Natural killer cell (primary cell): Measurements from ENCODE around the gene ERC1. TPM values are rescaled to one million over a fixed set of nuclear protein-coding genes. Genes with fewer than 3 reads are reported as not detected.
A peak's percentile ranks its signal among the peaks of the same experiment; 100 is the strongest.

Experiments used
- ATAC-seq, 3 donors: fragments of 150-1000 bp in 2 of 3; fragments of 200-7000 bp in 1 of 3; cut with Tn5 transposase; 1 replicate in 1 of 3; 2 replicates in 2 of 3; pipeline ENCODE4 v1.10.0; 2021; ENCODE audit warnings: mild to moderate bottlenecking in 2 of 3, moderate library complexity in 2 of 3
- DNase-seq, 2 donors: peaks; one replicate each; pipeline versions ENCODE4 v3.0.0 to v3.0.0-alpha.2; 2013 to 2021; ENCODE audit warnings: mixed read lengths in 1 of 2
- H3K27ac ChIP-seq: one replicate; pipeline ENCODE4 v1.5.1; 2013; ENCODE audit warnings: mild to moderate bottlenecking, low read length
- H3K27me3 ChIP-seq: one replicate; pipeline ENCODE4 v1.6.1; 2013; ENCODE audit warnings: low read length; ENCODE audit not compliant: control insufficient read depth, insufficient read depth
- H3K36me3 ChIP-seq: one replicate; pipeline ENCODE4 v1.6.1; 2013; ENCODE audit warnings: low read length; ENCODE audit not compliant: control insufficient read depth, insufficient read depth
- H3K4me1 ChIP-seq: one replicate; pipeline ENCODE4 v1.6.1; 2013; ENCODE audit warnings: low read length; ENCODE audit not compliant: control insufficient read depth, insufficient read depth
- H3K4me3 ChIP-seq: one replicate; pipeline ENCODE4 v1.5.1; 2013; ENCODE audit warnings: low read length
- H3K9me3 ChIP-seq: one replicate; pipeline ENCODE4 v1.6.1; 2013; ENCODE audit warnings: low read length; ENCODE audit not compliant: control insufficient read depth, insufficient read depth
- H3K27ac Mint-ChIP-seq, 2 donors: one replicate each; pipeline ENCODE4 v1.8.0; 2022; ENCODE audit warnings: mild to moderate bottlenecking in 2 of 2, mixed read lengths in 2 of 2, moderate library complexity in 1 of 2
- H3K27me3 Mint-ChIP-seq, 2 donors: one replicate each; pipeline ENCODE4 v1.8.0; 2022; ENCODE audit warnings: low read depth in 2 of 2, mixed read lengths in 2 of 2
- H3K36me3 Mint-ChIP-seq: one replicate; pipeline ENCODE4 v1.8.0; 2022; ENCODE audit warnings: mixed read lengths
- H3K4me1 Mint-ChIP-seq, 2 donors: one replicate each; pipeline ENCODE4 v1.8.0; 2022; ENCODE audit warnings: mixed read lengths in 2 of 2
- H3K4me3 Mint-ChIP-seq: one replicate; pipeline ENCODE4 v1.8.0; 2022; ENCODE audit warnings: mild to moderate bottlenecking, moderate library complexity, mixed read lengths
- H3K9me3 Mint-ChIP-seq, 2 donors: one replicate each; pipeline ENCODE4 v1.8.0; 2022; ENCODE audit warnings: mixed read lengths in 2 of 2
- CTCF ChIP-seq: fragments of 200-600 bp; IDR thresholded peaks from one replicate; pipeline ENCODE4 v1.8.0; 2022; ENCODE audit warnings: antibody characterized with exemption
- WGBS: methylation state at CpG from one replicate; pipeline ENCODE4 v1.1.7; 2013; ENCODE audit warnings: missing lambda C conversion rate; ENCODE audit not compliant: insufficient coverage; 5-methylcytosine and 5-hydroxymethylcytosine counted together
- intact Hi-C: fragments of 100-400 bp; cut with micrococcal nuclease; formaldehyde crosslinking; loops from one replicate; pipeline ENCODE4 v1.14.2; 2022
- total RNA-seq, 4 donors: library from RNA; stranded (reverse); fragments of 120-200 nt in 1 of 4; gene quantifications; one replicate each; pipeline versions ENCODE4 v1.2.3 to v1.2.4, GENCODE V29; 2013 to 2022

ERC1 gene
- total RNA-seq, 3 donors from 2014 or later (not counting 1 experiment from before 2014, with no cell fraction given): 43.5 to 54.0 (median 44.9) TPM

- ATAC-seq (no peak), DNase-seq (no peak)
- H3K36me3 Mint-ChIP-seq: no peaks in the 10 kb centered on the region
- H3K4me1 Mint-ChIP-seq: peaks cover 5% of the 10 kb centered on the region in 2 donors
- WGBS: 100% methylated on average over 2 of the region's 3 CpGs
- no peaks in the 10 kb centered on the region for H3K9me3 Mint-ChIP-seq
- Histone ChIP-seq H3K36me3 (no peaks in the 10 kb centered on the region), H3K9me3 (no peaks in the 10 kb centered on the region), H3K4me1 (no peaks in the 10 kb centered on the region), H3K27ac (no peak overlapping the region), H3K4me3 (no peak overlapping the region), H3K27me3 (no peaks in the 10 kb centered on the region)
- TF ChIP-seq CTCF: no peak
- H3K27ac Mint-ChIP-seq: no peak overlapping the region
- intact Hi-C loops: no loop called here
- no peak overlapping the region for H3K4me3 Mint-ChIP-seq
- H3K27me3 Mint-ChIP-seq: no peaks in the 10 kb centered on the region
Measured at GRCh38 chr12:1001507-1001906, 10.5 kb downstream of the ERC1 start.

- no peak for DNase-seq
- Histone ChIP-seq H3K4me1 (no peaks in the 10 kb centered on the region), H3K27me3 (no peaks in the 10 kb centered on the region), H3K36me3 (no peaks in the 10 kb centered on the region), H3K27ac (no peak overlapping the region), H3K4me3 (no peak overlapping the region), H3K9me3 (no peaks in the 10 kb centered on the region)
- H3K4me3 Mint-ChIP-seq: no peak overlapping the region
- no peak for ATAC-seq
- TF ChIP-seq CTCF: no peak
- H3K9me3 Mint-ChIP-seq: no peaks in the 10 kb centered on the region
- H3K27ac Mint-ChIP-seq: no peak overlapping the region
- peaks cover 9 to 16% of the 10 kb centered on the region in 2 donors for H3K4me1 Mint-ChIP-seq
- no peaks in the 10 kb centered on the region for H3K36me3 Mint-ChIP-seq
- intact Hi-C loops: no loop called here
- H3K27me3 Mint-ChIP-seq: no peaks in the 10 kb centered on the region
- 70% methylated on average over 2 of the region's 3 CpGs for WGBS
Measured at GRCh38 chr12:1003600-1004271, 12.7 kb downstream of the ERC1 start.

GRCh38 chr12:1006255-1006654, 15.2 kb downstream of the ERC1 start:
- DNase-seq: no peak
- no peak overlapping the region for H3K27ac ChIP-seq
- H3K9me3 ChIP-seq: no peaks in the 10 kb centered on the region
- intact Hi-C loops: no loop called here
- H3K36me3 ChIP-seq: no peaks in the 10 kb centered on the region
- H3K9me3 Mint-ChIP-seq: no peaks in the 10 kb centered on the region
- no peak for ATAC-seq
- no peak overlapping the region for H3K27ac Mint-ChIP-seq
- 94% methylated on average over 6 of the region's 6 CpGs for WGBS
- no peak for TF ChIP-seq CTCF
- H3K4me1 Mint-ChIP-seq: peaks cover 9 to 16% of the 10 kb centered on the region in 2 donors
- H3K27me3 ChIP-seq: no peaks in the 10 kb centered on the region
- no peaks in the 10 kb centered on the region for H3K27me3 Mint-ChIP-seq
- H3K4me1 ChIP-seq: no peaks in the 10 kb centered on the region
- H3K4me3 ChIP-seq: no peak overlapping the region
- no peak overlapping the region for H3K4me3 Mint-ChIP-seq
- H3K36me3 Mint-ChIP-seq: no peaks in the 10 kb centered on the region

- no peaks in the 10 kb centered on the region for H3K36me3 ChIP-seq
- WGBS: no CpG with 5 or more reads among the region's 2 CpGs
- no peak for TF ChIP-seq CTCF
- no peaks in the 10 kb centered on the region for H3K9me3 Mint-ChIP-seq
- no peaks in the 10 kb centered on the region for H3K4me1 ChIP-seq
- H3K4me3 Mint-ChIP-seq: no peak overlapping the region
- intact Hi-C loops: no loop called here
- no peak overlapping the region for H3K4me3 ChIP-seq
- peaks cover 9 to 16% of the 10 kb centered on the region in 2 donors for H3K4me1 Mint-ChIP-seq
- H3K9me3 ChIP-seq: no peaks in the 10 kb centered on the region
- H3K27me3 Mint-ChIP-seq: no peaks in the 10 kb centered on the region
- ATAC-seq: no peak
- DNase-seq: no peak
- peak overlapping the region in 1 of 2 donors; percentile 14 for H3K27ac Mint-ChIP-seq
- H3K27ac ChIP-seq: no peak overlapping the region
- no peaks in the 10 kb centered on the region for H3K36me3 Mint-ChIP-seq
- H3K27me3 ChIP-seq: no peaks in the 10 kb centered on the region
Measured at GRCh38 chr12:1007276-1007675, 16.3 kb downstream of the ERC1 start.
